ENCODE measurements around the gene RPS21.

Gene RPS21

GRCh38 chr20:62381842-62382241 lies 5.1 kb upstream of the RPS21 start:
- no peak for DNase-seq

GRCh38 chr20:62382306-62383198 lies 4.4 kb upstream of the RPS21 start:
- peak; percentile 80 for DNase-seq

- no peak for DNase-seq
These were observed 463 bp downstream of the RPS21 start for GRCh38 chr20:62387219-62387913.

- DNase-seq, result no peak
These were observed 1.2 kb downstream of the RPS21 start for GRCh38 chr20:62387933-62388635.

- no peak for DNase-seq
These were observed 2.1 kb downstream of the RPS21 start for GRCh38 chr20:62388839-62389600.

GRCh38 chr20:62389601-62390087 lies 2.7 kb downstream of the RPS21 start:
- DNase-seq, result no peak

GRCh38 chr20:62390317-62391164 lies 3.6 kb downstream of the RPS21 start:
- DNase-seq, result no peak

GRCh38 chr20:62391165-62392076 lies 4.5 kb downstream of the RPS21 start:
- DNase-seq, result no peak

GRCh38 chr20:62392077-62392418 lies 5.1 kb downstream of the RPS21 start:
- DNase-seq, result no peak

- DNase-seq, result no peak
These were observed 5.9 kb downstream of the RPS21 start for GRCh38 chr20:62392621-62393334.

GRCh38 chr20:62393335-62393665 lies 6.4 kb downstream of the RPS21 start:
- no peak for DNase-seq

GRCh38 chr20:62393830-62394229 lies 6.9 kb downstream of the RPS21 start:
- DNase-seq, result no peak

- DNase-seq, result no peak
These were observed 7.6 kb downstream of the RPS21 start for GRCh38 chr20:62394248-62395245.

- no peak for DNase-seq
These were observed 8.7 kb downstream of the RPS21 start for GRCh38 chr20:62395311-62396242.

GRCh38 chr20:62396367-62397239 lies 9.7 kb downstream of the RPS21 start:
- no peak for DNase-seq

GRCh38 chr20:62398120-62398821 lies 11.4 kb downstream of the RPS21 start:
- no peak for DNase-seq
